ENCODE data around the gene IZUMO1.
"Not testable (repeated sequence)": the region's sequence is repeated elsewhere in the genome, so short reads cannot be mapped to it uniquely, and the experiment has no call there.

The IZUMO1 gene

DNA sequence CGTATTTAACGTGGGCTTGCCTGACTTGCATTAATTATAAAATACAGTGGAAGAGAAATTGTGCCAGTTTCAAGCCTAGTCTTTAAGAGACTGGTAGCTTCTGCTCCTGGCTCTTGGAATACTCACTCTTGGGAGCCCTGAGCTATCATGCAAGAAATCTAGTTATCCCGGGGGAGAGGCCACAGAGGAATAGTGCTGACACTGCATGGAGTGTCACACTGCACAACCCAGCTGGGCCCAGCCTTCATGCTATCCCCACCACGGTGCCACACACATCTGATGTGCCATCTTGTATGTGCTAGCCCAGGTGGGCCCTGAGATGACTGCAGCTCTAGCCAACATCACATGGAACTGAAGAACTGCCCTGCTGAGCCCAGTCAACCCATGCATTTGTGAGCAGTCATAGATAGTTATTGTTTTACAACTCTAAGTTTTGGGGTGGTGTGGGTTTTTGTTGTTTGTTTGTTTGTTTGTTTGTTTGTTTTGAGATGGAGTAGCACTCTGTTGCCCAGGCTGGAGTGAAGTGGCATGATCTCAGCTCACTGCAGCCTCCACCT is 35.5 kb downstream of the IZUMO1 start:
- DNase-seq: no peak

DNA sequence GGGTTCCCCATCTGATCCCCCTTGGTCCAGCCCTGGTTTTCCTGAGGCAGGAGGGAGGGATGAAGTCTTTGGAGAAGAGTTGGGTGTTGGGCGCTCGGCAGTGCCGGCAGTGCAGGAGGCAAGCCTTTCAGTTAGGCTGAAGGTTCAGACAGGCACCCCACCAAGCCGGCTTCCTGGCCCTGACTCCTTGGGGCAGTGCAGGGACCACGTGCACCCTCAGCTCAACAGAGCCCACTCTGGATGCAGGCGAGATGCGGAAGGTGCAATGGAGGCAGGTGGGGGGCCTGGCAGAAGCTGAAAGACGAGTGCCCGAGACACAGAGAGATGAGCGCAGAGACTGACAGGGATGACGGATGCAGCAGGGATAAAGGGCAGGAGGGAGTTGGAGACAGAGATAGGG is 38.2 kb downstream of the IZUMO1 start:
- DNase-seq: no peak

GRCh38 chr19:48705431-48705830 is 41.3 kb downstream of the IZUMO1 start:
- no peak for DNase-seq

DNA sequence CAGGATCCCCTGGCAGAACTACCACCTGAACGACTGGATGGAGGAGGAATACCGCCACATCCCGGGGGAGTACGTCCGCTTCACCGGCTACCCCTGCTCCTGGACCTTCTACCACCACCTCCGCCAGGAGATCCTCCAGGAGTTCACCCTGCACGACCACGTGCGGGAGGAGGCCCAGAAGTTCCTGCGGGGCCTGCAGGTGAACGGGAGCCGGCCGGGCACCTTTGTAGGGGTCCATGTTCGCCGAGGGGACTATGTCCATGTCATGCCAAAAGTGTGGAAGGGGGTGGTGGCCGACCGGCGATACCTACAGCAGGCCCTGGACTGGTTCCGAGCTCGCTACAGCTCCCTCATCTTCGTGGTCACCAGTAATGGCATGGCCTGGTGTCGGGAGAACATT is 43.4 kb downstream of the IZUMO1 start:
- no peak for DNase-seq

- DNase-seq: no peak
These were observed 44.0 kb downstream of the IZUMO1 start for GRCh38 chr19:48702701-48703100.

GRCh38 chr19:48698046-48698445 is 48.7 kb downstream of the IZUMO1 start:
- no peak for DNase-seq

DNA sequence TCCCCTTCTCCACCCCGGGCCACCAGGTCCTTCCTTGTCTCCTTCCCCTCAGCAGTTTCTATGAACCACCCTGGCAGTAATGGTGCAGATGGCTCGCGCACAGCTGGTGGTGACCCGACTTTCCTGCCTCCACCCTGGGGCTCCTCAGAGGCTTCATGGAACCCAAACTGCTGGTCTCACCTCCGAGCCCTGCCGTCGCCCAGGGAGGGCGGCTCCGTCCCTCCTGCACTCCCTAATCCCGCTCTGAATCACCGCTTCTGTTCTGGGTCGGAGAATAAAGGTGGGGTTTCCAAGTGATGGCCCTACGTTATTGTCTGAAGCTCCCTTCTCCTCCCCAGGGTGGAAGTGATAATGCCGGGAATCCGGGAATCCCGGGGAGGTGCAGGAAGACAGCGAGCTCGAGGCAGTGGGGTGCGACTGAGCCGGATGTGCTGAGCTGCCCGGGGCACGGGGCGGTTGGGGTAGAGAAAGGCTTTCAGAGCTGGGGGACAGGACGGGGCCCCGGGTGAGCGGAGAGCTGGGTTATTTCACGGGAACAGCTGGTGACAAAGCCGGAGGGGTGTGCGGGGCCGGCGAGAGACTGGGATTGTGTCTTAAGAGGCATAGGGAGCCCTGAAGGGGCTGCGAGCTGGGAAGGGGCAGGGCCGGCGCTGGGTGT is 50.2 kb downstream of the IZUMO1 start:
- DNase-seq: peak in 1 of 2 experiments; percentile 34

GRCh38 chr19:48695743-48696352 is 50.9 kb downstream of the IZUMO1 start, which contains the start of gene FUT2:
Gene FUT2, plus strand, starts transcription at chr19:48695971. Its CDS starts 6,986 bp downstream, at chr19:48702957.
- peak; percentile 35 to 81 for DNase-seq

GRCh38 chr19:48693629-48694028 is 53.1 kb downstream of the IZUMO1 start:
- not testable (repeated sequence) for DNase-seq
